ENCODE measurements around the gene DCAF11.

Gene DCAF11

GRCh38 chr14:24147761-24148428 lies 33.3 kb downstream of the DCAF11 start:
- no peaks in the 10 kb centered on the region for H3K9me3 ChIP-seq (ENCODE audit: low read length)
- peak overlapping the region; percentile 86 to 88 for H3K4me3 ChIP-seq (ENCODE audit: low read depth in 1 of 2, low read length in 2 of 2)
- H3K27ac ChIP-seq (ENCODE audit: low read depth, low read length), result peak overlapping the region; percentile 99
- H3K9ac ChIP-seq (ENCODE audit: low read length), result peak overlapping the region; percentile 72
- no peaks in the 10 kb centered on the region for H3K27me3 ChIP-seq (ENCODE audit: control insufficient read depth in 1 of 2, insufficient read depth in 2 of 2, low read length in 2 of 2)
- peaks cover 30% of the 10 kb centered on the region for H3K4me1 ChIP-seq (ENCODE audit: insufficient read depth, low read length)
- H3K36me3 ChIP-seq (ENCODE audit: insufficient read depth, low read length), result peaks cover 48% of the 10 kb centered on the region

GRCh38 chr14:24149302-24149969 lies 34.9 kb downstream of the DCAF11 start:
- H3K4me3 ChIP-seq (ENCODE audit: low read depth in 1 of 2, low read length in 2 of 2), result no peak overlapping the region
- H3K4me1 ChIP-seq (ENCODE audit: insufficient read depth, low read length), result peaks cover 30% of the 10 kb centered on the region
- H3K27me3 ChIP-seq (ENCODE audit: control insufficient read depth in 1 of 2, insufficient read depth in 2 of 2, low read length in 2 of 2), result no peaks in the 10 kb centered on the region
- no peak overlapping the region for H3K27ac ChIP-seq (ENCODE audit: low read depth, low read length)
- peaks cover 35% of the 10 kb centered on the region for H3K36me3 ChIP-seq (ENCODE audit: insufficient read depth, low read length)
- H3K9me3 ChIP-seq (ENCODE audit: low read length), result no peaks in the 10 kb centered on the region
- H3K9ac ChIP-seq (ENCODE audit: low read length), result no peak overlapping the region

- peaks cover 41% of the 10 kb centered on the region for H3K36me3 ChIP-seq (ENCODE audit: insufficient read depth, low read length)
- no peak overlapping the region for H3K9ac ChIP-seq (ENCODE audit: low read length)
- peaks cover 30% of the 10 kb centered on the region for H3K4me1 ChIP-seq (ENCODE audit: insufficient read depth, low read length)
- no peak overlapping the region for H3K4me3 ChIP-seq (ENCODE audit: low read depth in 1 of 2, low read length in 2 of 2)
- no peak overlapping the region for H3K27ac ChIP-seq (ENCODE audit: low read depth, low read length)
- no peaks in the 10 kb centered on the region for H3K9me3 ChIP-seq (ENCODE audit: low read length)
- no peaks in the 10 kb centered on the region for H3K27me3 ChIP-seq (ENCODE audit: control insufficient read depth in 1 of 2, insufficient read depth in 2 of 2, low read length in 2 of 2)
Observed at GRCh38 chr14:24150061-24150460, 35.5 kb downstream of the DCAF11 start.

- Histone ChIP-seq H3K27ac (ENCODE audit: low read depth, low read length) (no peak overlapping the region), H3K4me1 (ENCODE audit: insufficient read depth, low read length) (peaks cover 26% of the 10 kb centered on the region), H3K36me3 (ENCODE audit: insufficient read depth, low read length) (peaks cover 46% of the 10 kb centered on the region), H3K4me3 (ENCODE audit: low read depth in 1 of 2, low read length in 2 of 2) (no peak overlapping the region), H3K9ac (ENCODE audit: low read length) (no peak overlapping the region), H3K27me3 (ENCODE audit: control insufficient read depth in 1 of 2, insufficient read depth in 2 of 2, low read length in 2 of 2) (no peaks in the 10 kb centered on the region), H3K9me3 (ENCODE audit: low read length) (no peaks in the 10 kb centered on the region)
Observed at GRCh38 chr14:24150567-24150966, 36.0 kb downstream of the DCAF11 start.

GRCh38 chr14:24150993-24151392 lies 36.4 kb downstream of the DCAF11 start:
- H3K36me3 ChIP-seq (ENCODE audit: insufficient read depth, low read length), result peaks cover 50% of the 10 kb centered on the region
- no peak overlapping the region for H3K27ac ChIP-seq (ENCODE audit: low read depth, low read length)

GRCh38 chr14:24151404-24152080 lies 37.0 kb downstream of the DCAF11 start:
- Histone ChIP-seq H3K9ac (ENCODE audit: low read length) (no peak overlapping the region), H3K36me3 (ENCODE audit: insufficient read depth, low read length) (peaks cover 51% of the 10 kb centered on the region)

More at GRCh38 chr14:24150993-24151392, 36.4 kb downstream of the DCAF11 start:
- H3K4me1 ChIP-seq (ENCODE audit: insufficient read depth, low read length), result peaks cover 22% of the 10 kb centered on the region
- no peak overlapping the region for H3K9ac ChIP-seq (ENCODE audit: low read length)
- no peaks in the 10 kb centered on the region for H3K27me3 ChIP-seq (ENCODE audit: control insufficient read depth in 1 of 2, insufficient read depth in 2 of 2, low read length in 2 of 2)
- H3K4me3 ChIP-seq (ENCODE audit: low read depth in 1 of 2, low read length in 2 of 2), result no peak overlapping the region
- H3K9me3 ChIP-seq (ENCODE audit: low read length), result no peaks in the 10 kb centered on the region

GRCh38 chr14:24155100-24155499 lies 40.5 kb downstream of the DCAF11 start:
- Histone ChIP-seq H3K9me3 (ENCODE audit: low read length) (no peaks in the 10 kb centered on the region), H3K4me3 (ENCODE audit: low read depth in 1 of 2, low read length in 2 of 2) (no peak overlapping the region), H3K27ac (ENCODE audit: low read depth, low read length) (no peak overlapping the region), H3K27me3 (ENCODE audit: control insufficient read depth in 1 of 2, insufficient read depth in 2 of 2, low read length in 2 of 2) (no peaks in the 10 kb centered on the region), H3K4me1 (ENCODE audit: insufficient read depth, low read length) (no peaks in the 10 kb centered on the region), H3K9ac (ENCODE audit: low read length) (no peak overlapping the region), H3K36me3 (ENCODE audit: insufficient read depth, low read length) (peaks cover 66% of the 10 kb centered on the region)

More at GRCh38 chr14:24151404-24152080, 37.0 kb downstream of the DCAF11 start:
- peaks cover 20% of the 10 kb centered on the region for H3K4me1 ChIP-seq (ENCODE audit: insufficient read depth, low read length)
- no peaks in the 10 kb centered on the region for H3K9me3 ChIP-seq (ENCODE audit: low read length)
- no peak overlapping the region for H3K4me3 ChIP-seq (ENCODE audit: low read depth in 1 of 2, low read length in 2 of 2)
- no peaks in the 10 kb centered on the region for H3K27me3 ChIP-seq (ENCODE audit: control insufficient read depth in 1 of 2, insufficient read depth in 2 of 2, low read length in 2 of 2)
- no peak overlapping the region for H3K27ac ChIP-seq (ENCODE audit: low read depth, low read length)

GRCh38 chr14:24156840-24157239 lies 42.3 kb downstream of the DCAF11 start:
- Histone ChIP-seq H3K4me1 (ENCODE audit: insufficient read depth, low read length) (peaks cover 9% of the 10 kb centered on the region), H3K9me3 (ENCODE audit: low read length) (no peaks in the 10 kb centered on the region), H3K27me3 (ENCODE audit: control insufficient read depth in 1 of 2, insufficient read depth in 2 of 2, low read length in 2 of 2) (no peaks in the 10 kb centered on the region), H3K4me3 (ENCODE audit: low read depth in 1 of 2, low read length in 2 of 2) (no peak overlapping the region), H3K9ac (ENCODE audit: low read length) (no peak overlapping the region), H3K36me3 (ENCODE audit: insufficient read depth, low read length) (peaks cover 57% of the 10 kb centered on the region), H3K27ac (ENCODE audit: low read depth, low read length) (no peak overlapping the region)

GRCh38 chr14:24157331-24157730 lies 42.8 kb downstream of the DCAF11 start:
- H3K27ac ChIP-seq (ENCODE audit: low read depth, low read length), result no peak overlapping the region
- no peaks in the 10 kb centered on the region for H3K27me3 ChIP-seq (ENCODE audit: control insufficient read depth in 1 of 2, insufficient read depth in 2 of 2, low read length in 2 of 2)
- H3K4me1 ChIP-seq (ENCODE audit: insufficient read depth, low read length), result peaks cover 14% of the 10 kb centered on the region
- H3K36me3 ChIP-seq (ENCODE audit: insufficient read depth, low read length), result peaks cover 53% of the 10 kb centered on the region
- no peaks in the 10 kb centered on the region for H3K9me3 ChIP-seq (ENCODE audit: low read length)
- H3K9ac ChIP-seq (ENCODE audit: low read length), result no peak overlapping the region
- H3K4me3 ChIP-seq (ENCODE audit: low read depth in 1 of 2, low read length in 2 of 2), result no peak overlapping the region

- Histone ChIP-seq H3K4me1 (ENCODE audit: insufficient read depth, low read length) (peaks cover 26% of the 10 kb centered on the region), H3K27ac (ENCODE audit: low read depth, low read length) (peak overlapping the region; percentile 94), H3K9me3 (ENCODE audit: low read length) (no peaks in the 10 kb centered on the region), H3K9ac (ENCODE audit: low read length) (no peak overlapping the region), H3K36me3 (ENCODE audit: insufficient read depth, low read length) (peaks cover 65% of the 10 kb centered on the region), H3K4me3 (ENCODE audit: low read depth in 1 of 2, low read length in 2 of 2) (no peak overlapping the region), H3K27me3 (ENCODE audit: control insufficient read depth in 1 of 2, insufficient read depth in 2 of 2, low read length in 2 of 2) (no peaks in the 10 kb centered on the region)
Observed at GRCh38 chr14:24159777-24160498, 45.4 kb downstream of the DCAF11 start.

GRCh38 chr14:24160499-24160849 lies 45.9 kb downstream of the DCAF11 start:
- Histone ChIP-seq H3K36me3 (ENCODE audit: insufficient read depth, low read length) (peaks cover 65% of the 10 kb centered on the region), H3K4me3 (ENCODE audit: low read depth in 1 of 2, low read length in 2 of 2) (no peak overlapping the region), H3K9me3 (ENCODE audit: low read length) (no peaks in the 10 kb centered on the region), H3K27ac (ENCODE audit: low read depth, low read length) (peak overlapping the region; percentile 94), H3K4me1 (ENCODE audit: insufficient read depth, low read length) (peaks cover 26% of the 10 kb centered on the region), H3K27me3 (ENCODE audit: control insufficient read depth in 1 of 2, insufficient read depth in 2 of 2, low read length in 2 of 2) (no peaks in the 10 kb centered on the region), H3K9ac (ENCODE audit: low read length) (peak overlapping the region; percentile 91)

Measured in muscle layer of colon (tissue), 2 donors.